GM23338 (cell line): ENCODE data around the gene KCTD4. TPM values are rescaled to one million over a fixed set of nuclear protein-coding genes. Genes with fewer than 3 reads are reported as not detected.

Source experiments
- ATAC-seq: fragments of 200-7000 bp; cut with Tn5 transposase; 3 replicates; pipeline ENCODE4 v1.9.1; 2020
- DNase-seq: peaks from one replicate; pipeline ENCODE4 v3.0.0-alpha.2; 2015; ENCODE audit warnings: low spot score
- H2AFZ ChIP-seq: fragments of 200-600 bp; sonication (generic); 2 replicates; pipeline ENCODE4 v1.8.0; 2016; ENCODE audit warnings: antibody characterized with exemption, mild to moderate bottlenecking, moderate library complexity
- H3F3A ChIP-seq: fragments of 200-600 bp; sonication (generic); replicated peaks from 2 replicates; pipeline ENCODE4 v1.8.0; 2017; ENCODE audit warnings: antibody characterized with exemption, mixed run types, low read depth
- H3K27ac ChIP-seq: fragments of 200-600 bp; sonication (generic); 2 replicates; pipeline ENCODE4 v1.6.1; 2016; ENCODE audit warnings: low read depth
- H3K27me3 ChIP-seq: fragments of 200-600 bp; sonication (generic); 2 replicates; pipeline ENCODE4 v1.8.0; 2016; ENCODE audit warnings: mild to moderate bottlenecking, mixed run types, moderate library complexity; ENCODE audit not compliant: insufficient read depth
- H3K36me3 ChIP-seq: fragments of 200-600 bp; sonication (generic); 2 replicates; pipeline ENCODE4 v1.8.0; 2016; ENCODE audit warnings: mild to moderate bottlenecking; ENCODE audit not compliant: insufficient read depth
- H3K4me1 ChIP-seq: fragments of 200-600 bp; sonication (generic); 2 replicates; pipeline ENCODE4 v1.8.0; 2016; ENCODE audit warnings: mild to moderate bottlenecking, moderate library complexity; ENCODE audit not compliant: insufficient read depth
- H3K4me2 ChIP-seq: fragments of 200-600 bp; sonication (generic); 2 replicates; pipeline ENCODE4 v1.7.1; 2017; ENCODE audit warnings: mixed run types
- H3K4me3 ChIP-seq: fragments of 200-600 bp; sonication (generic); 2 replicates; pipeline ENCODE4 v1.6.1; 2016; ENCODE audit warnings: mixed run types
- H3K79me2 ChIP-seq: fragments of 200-600 bp; sonication (generic); replicated peaks from 2 replicates; pipeline ENCODE4 v1.8.0; 2017; ENCODE audit warnings: mild to moderate bottlenecking; ENCODE audit not compliant: insufficient read depth
- H3K9me2 ChIP-seq: fragments of 200-600 bp; sonication (generic); 2 replicates; pipeline ENCODE4 v1.8.0; 2017; ENCODE audit not compliant: insufficient read depth
- H4K20me1 ChIP-seq: fragments of 200-600 bp; sonication (generic); replicated peaks from 2 replicates; pipeline ENCODE4 v1.8.0; 2017; ENCODE audit warnings: mild to moderate bottlenecking; ENCODE audit not compliant: insufficient read depth
- H3K27ac Mint-ChIP-seq: 2 replicates; pipeline ENCODE4 v1.8.0; 2020; ENCODE audit warnings: inconsistent platforms, mild to moderate bottlenecking, moderate library complexity, mixed read lengths
- H3K27me3 Mint-ChIP-seq: 3 replicates; pipeline ENCODE4 v1.8.0; 2022; ENCODE audit warnings: low read depth, mild to moderate bottlenecking, moderate library complexity, mixed read lengths, inconsistent platforms; ENCODE audit not compliant: insufficient read depth, poor library complexity
- H3K36me3 Mint-ChIP-seq: 3 replicates; pipeline ENCODE4 v1.8.0; 2021; ENCODE audit warnings: low read depth, mild to moderate bottlenecking, inconsistent platforms, moderate library complexity, mixed read lengths
- H3K4me1 Mint-ChIP-seq: 3 replicates; pipeline ENCODE4 v1.8.0; 2020; ENCODE audit warnings: mild to moderate bottlenecking, inconsistent platforms, mixed read lengths
- H3K4me3 Mint-ChIP-seq: 3 replicates; pipeline ENCODE4 v1.8.0; 2021; ENCODE audit warnings: moderate library complexity, mild to moderate bottlenecking, inconsistent platforms, mixed read lengths
- H3K9me3 Mint-ChIP-seq: 3 replicates; pipeline ENCODE4 v1.8.0; 2020; ENCODE audit warnings: moderate library complexity, mild to moderate bottlenecking, inconsistent platforms, mixed read lengths
- CREB1 ChIP-seq: fragments of 250-450 bp; sonication (Bioruptor Pico); IDR thresholded peaks from 2 replicates; pipeline ENCODE4 v1.5.0; 2020; ENCODE audit warnings: low read depth, mild to moderate bottlenecking, moderate library complexity
- CTCF ChIP-seq, 2 experiments: fragments of 200-600 bp in 1 of 2; sonication (generic) in 1 of 2; conservative IDR thresholded peaks; 2 replicates each; pipeline versions ENCODE4 v1.5.1 to v1.6.1; 2016 to 2017; ENCODE audit warnings: antibody characterized with exemption in 2 of 2, low read depth in 2 of 2, mild to moderate bottlenecking in 2 of 2, moderate library complexity in 1 of 2
- ETS1 ChIP-seq: IDR thresholded peaks from 2 replicates; pipeline ENCODE4 v1.6.1; 2016; ENCODE audit warnings: antibody characterized with exemption
- EZH2 ChIP-seq: fragments of 200-600 bp; sonication (generic); IDR thresholded peaks from one replicate; pipeline ENCODE4 v1.8.0; 2017; ENCODE audit warnings: antibody characterized with exemption, mild to moderate bottlenecking, low read depth; ENCODE audit not compliant: unreplicated experiment
- EZH2phosphoT487 ChIP-seq: fragments of 200-600 bp; sonication (generic); IDR thresholded peaks from one replicate; pipeline ENCODE4 v1.8.1; 2018; ENCODE audit warnings: antibody characterized with exemption; ENCODE audit not compliant: unreplicated experiment
- JUNB ChIP-seq: IDR thresholded peaks from one replicate; pipeline ENCODE4 v1.6.1; 2016; ENCODE audit warnings: antibody characterized with exemption; ENCODE audit not compliant: unreplicated experiment
- NANOG ChIP-seq: IDR thresholded peaks from 2 replicates; pipeline ENCODE4 v1.6.1; 2016; ENCODE audit warnings: antibody characterized with exemption, borderline replicate concordance
- REST ChIP-seq: IDR thresholded peaks from one replicate; pipeline ENCODE4 v1.6.1; 2018; ENCODE audit warnings: antibody characterized with exemption; ENCODE audit not compliant: unreplicated experiment
- STAT1 ChIP-seq: IDR thresholded peaks from one replicate; pipeline ENCODE4 v1.6.1; 2016; ENCODE audit warnings: antibody characterized with exemption; ENCODE audit not compliant: unreplicated experiment
- ZNF462 ChIP-seq: fragments of 250-450 bp; sonication (Bioruptor Pico); IDR thresholded peaks from 2 replicates; pipeline ENCODE4 v1.5.0; 2020; ENCODE audit warnings: mild to moderate bottlenecking, moderate library complexity
- polyA plus RNA-seq: library from polyadenylated mRNA; unstranded; fragments of >200 nt; fragmentation: Nextera tagmentation; extraction: Ambion mirVana; gene quantifications from 2 replicates; pipeline ENCODE4 v1.2.1, GENCODE V29; 2016
- total RNA-seq: library from RNA; depleted of rRNA; stranded (reverse); fragments of >200 nt; shearing (Covaris generic); gene quantifications from 2 replicates; pipeline ENCODE4 v1.2.3, GENCODE V29; 2014

Gene KCTD4
- total and polyA plus RNA-seq, 2 experiments from 2014 or later: 0.24 TPM; not detected in 1

- DNase-seq (no peak), ATAC-seq (no peak)
- Histone ChIP-seq H4K20me1 (0 out of 2 replicates have a peak, but pooled peaks cover 5% of the 10 kb centered on the region), H2AFZ (no peak overlapping the region), H3K4me2 (no peak overlapping the region), H3F3A (no peaks in the 10 kb centered on the region), H3K9me2 (no peaks in the 10 kb centered on the region), H3K36me3 (no peaks in the 10 kb centered on the region), H3K27me3 (no peaks in the 10 kb centered on the region), H3K4me1 (no peaks in the 10 kb centered on the region), H3K79me2 (peaks cover 31% of the 10 kb centered on the region), H3K4me3 (no peak overlapping the region), H3K27ac (no peak overlapping the region)
- Mint-ChIP-seq H3K27ac (no peak overlapping the region), H3K27me3 (peaks cover 2% of the 10 kb centered on the region), H3K36me3 (no peaks in the 10 kb centered on the region; the same call in 2 of the 3 replicates), H3K9me3 (no peaks in the 10 kb centered on the region), H3K4me3 (no peak overlapping the region), H3K4me1 (peaks cover 5% of the 10 kb centered on the region; the same call in 2 of the 3 replicates)
- TF ChIP-seq NANOG (no peak), STAT1 (no peak), EZH2phosphoT487 (no peak), ZNF462 (no peak), ETS1 (no peak), JUNB (no peak), EZH2 (no peak), CREB1 (no peak), CTCF (conservative IDR thresholded peaks at IDR 0.05; ENCODE audit: low read depth in 2 of 2) (no peak), REST (no peak)
Observed at GRCh38 chr13:45179428-45179827, 21.4 kb downstream of the KCTD4 start.
